GM11168 (cell line): ENCODE results near the gene PRKN.
"Not testable (repeated sequence)": the region's sequence is repeated elsewhere in the genome, so short reads cannot be mapped to it uniquely, and the experiment has no call there.

Experiments used
- in situ Hi-C: fragments of 300-500 bp; cut with MboI; formaldehyde crosslinking; loops from one replicate; pipeline ENCODE4 v1.12.0; 2022; ENCODE audit warnings: low sequenced_read_pairs; ENCODE audit not compliant: unreplicated experiment

The PRKN gene

DNA sequence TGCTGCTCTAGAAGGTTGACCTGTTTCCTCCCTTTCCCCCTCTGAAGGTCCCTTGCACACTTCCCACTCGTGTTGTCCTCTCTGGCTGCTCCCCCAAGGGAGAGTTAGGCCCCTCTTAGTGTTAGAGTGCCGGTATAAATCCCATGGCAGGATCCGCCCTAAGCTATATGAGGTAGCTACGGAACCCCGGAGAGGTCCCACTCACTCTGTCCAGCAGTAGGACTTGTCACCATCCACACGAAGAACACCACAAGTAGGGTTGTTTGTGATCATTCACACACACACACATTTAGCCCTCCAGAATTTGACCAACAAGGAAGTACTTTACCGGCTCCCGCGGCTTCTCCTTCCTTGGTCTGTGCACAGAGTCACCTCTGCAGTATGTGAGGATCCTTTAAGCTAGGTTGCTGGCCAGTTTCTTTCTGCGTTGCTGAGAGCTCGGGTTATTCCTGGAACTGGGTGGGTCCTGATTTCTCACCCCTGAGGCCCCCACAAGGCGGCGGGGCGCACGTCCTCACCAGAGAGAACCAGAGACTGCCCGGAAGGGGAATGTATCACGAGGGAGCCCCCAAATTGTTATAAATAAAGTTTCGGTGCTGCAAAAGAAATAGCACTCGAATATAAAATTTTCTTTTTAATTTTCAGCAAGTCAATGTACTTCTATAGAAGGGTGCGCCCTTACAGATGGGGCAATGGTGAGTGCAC, 1412.9 kb downstream of the PRKN start:
- in situ Hi-C loops, result not testable (repeated sequence)

- in situ Hi-C loops, result no loop called here
Measured at GRCh38 chr6:161313940-161314509, 1413.5 kb downstream of the PRKN start.

DNA sequence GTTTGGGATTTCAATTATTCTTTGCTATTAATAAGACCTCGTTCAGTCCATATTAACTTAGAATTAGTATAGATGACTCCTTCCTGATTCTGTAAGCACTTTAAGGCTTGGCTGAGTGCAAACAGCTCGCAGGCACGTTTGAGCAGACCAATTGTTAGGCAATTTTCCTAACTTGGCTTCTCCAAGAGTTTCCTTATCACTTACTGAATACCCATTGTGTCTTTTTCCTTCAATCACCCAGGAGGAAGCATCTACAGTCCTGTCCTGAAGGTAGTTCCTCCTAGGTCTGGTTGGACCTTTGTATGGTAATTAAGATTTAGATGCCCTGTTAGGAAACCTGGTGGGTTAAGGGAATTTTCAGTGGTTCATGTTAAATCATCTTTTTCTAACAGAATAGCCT, 1414.1 kb downstream of the PRKN start:
- in situ Hi-C loops, result not testable (repeated sequence)

DNA sequence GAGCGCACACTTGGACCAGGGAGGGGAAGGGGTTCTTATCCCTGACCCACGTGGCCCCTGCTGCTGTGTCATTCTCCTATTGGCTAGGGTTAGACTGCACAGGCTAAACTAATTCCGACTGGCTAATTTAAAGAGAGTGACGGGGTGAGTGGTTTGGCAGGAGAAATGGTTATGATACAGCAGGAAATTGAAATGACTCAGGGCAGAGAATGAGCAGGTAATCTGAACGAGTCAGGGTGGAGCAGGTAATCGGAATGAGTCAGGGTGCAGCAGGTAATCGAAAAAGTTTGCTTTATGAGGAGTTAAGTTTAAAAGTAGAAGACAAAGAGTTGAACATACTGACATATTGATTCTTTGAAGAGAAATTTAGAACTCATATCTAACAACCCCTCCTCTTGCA, 1417.8 kb downstream of the PRKN start:
- in situ Hi-C loops, result not testable (repeated sequence)

GRCh38 chr6:161308075-161308655, 1419.4 kb downstream of the PRKN start:
- in situ Hi-C loops, result no loop called here

- in situ Hi-C loops, result no loop called here
Measured at GRCh38 chr6:161305860-161306259, 1421.7 kb downstream of the PRKN start.

DNA sequence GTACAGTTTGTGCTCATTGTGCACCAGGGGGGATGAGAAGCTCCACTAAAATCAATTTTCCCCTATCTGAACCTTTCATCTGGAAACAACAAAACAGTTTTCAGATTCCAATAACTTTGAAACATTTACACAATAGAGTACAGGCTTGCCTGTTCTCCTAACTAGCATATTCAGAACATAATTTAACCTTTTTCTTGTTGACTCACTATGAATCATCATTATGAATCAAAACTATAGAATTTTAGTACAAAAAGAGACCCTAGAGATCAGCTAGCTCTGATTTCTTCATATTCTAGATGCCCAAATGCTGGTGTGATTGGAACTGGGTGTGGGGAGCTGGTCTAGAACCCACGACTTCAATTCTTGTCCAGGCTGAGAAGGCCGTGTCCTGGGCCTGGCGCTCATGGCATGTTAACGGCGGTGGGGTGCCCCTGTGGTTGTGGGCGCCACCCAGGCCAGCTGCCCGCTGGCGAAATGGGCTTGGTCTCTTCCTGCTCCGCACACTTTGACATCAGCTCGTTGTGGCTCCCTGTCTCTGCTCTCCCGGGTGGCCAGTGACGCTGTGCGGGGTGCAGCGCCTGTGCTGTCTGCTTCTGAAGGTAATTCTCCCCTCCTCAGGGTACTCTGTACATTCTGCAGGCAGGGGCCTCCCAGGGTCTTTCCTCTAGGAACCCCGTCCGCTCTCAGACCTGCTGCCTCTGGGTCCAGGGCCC, 1423.8 kb downstream of the PRKN start:
- in situ Hi-C loops, result no loop called here

GRCh38 chr6:161302949-161303348, 1424.6 kb downstream of the PRKN start:
- in situ Hi-C loops, result no loop called here

DNA sequence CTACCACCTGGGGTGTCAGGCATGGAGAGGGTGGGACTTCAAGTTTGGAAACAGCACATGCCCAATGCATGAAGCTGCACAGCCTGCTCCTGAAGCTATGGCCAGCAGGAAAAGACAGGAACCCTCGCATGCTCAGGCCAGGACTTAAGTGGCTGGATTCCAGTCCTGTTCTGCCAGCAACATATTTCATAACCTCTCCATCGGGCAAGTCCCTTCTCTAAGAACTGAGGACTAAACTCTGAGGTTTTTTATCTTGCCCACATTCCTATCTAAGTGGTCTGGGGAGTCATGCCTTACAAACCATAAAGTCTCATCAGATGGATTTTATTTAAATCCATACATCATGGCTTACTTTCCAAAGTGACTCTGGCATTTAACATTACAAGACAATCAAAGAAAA, 1426.2 kb downstream of the PRKN start:
- in situ Hi-C loops, result no loop called here

GRCh38 chr6:161300823-161301222, 1426.7 kb downstream of the PRKN start:
- in situ Hi-C loops, result no loop called here

DNA sequence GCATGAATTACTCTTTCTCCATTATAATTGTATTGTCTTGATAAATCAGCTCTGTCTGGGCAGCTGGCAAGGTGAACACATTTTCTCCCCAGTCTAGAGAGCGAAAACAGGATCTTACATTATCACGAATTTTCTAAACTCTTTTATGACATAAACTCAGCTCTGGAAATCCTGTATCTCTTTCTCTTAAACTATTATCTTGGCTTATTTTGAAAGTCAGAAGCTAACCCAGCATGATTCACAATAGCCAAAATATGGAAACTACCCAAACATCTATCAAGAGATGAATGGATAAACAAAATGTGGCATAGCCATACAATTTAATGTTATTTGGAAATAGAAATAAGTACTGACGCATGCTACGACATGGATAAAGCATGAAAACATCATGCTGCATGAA, 1427.8 kb downstream of the PRKN start:
- in situ Hi-C loops, result no loop called here
